Measurements from ENCODE around the gene STARD5.

Gene STARD5

GRCh38 chr15:81273200-81273599 is 50.7 kb downstream of the STARD5 start:
- no peak overlapping the region for H3K4ac ChIP-seq (ENCODE audit: low read depth in 1 of 2, low read length in 2 of 2)
- no peak overlapping the region for H3K9ac ChIP-seq (ENCODE audit: low read length)
- no peak overlapping the region for H2BK12ac ChIP-seq (ENCODE audit: low read length in 2 of 2)
- H3K23ac ChIP-seq (ENCODE audit: low read length in 2 of 2), result no peak overlapping the region
- WGBS, result 77% methylated on average over 5 of the region's 5 CpGs
- no peaks in the 10 kb centered on the region for H3K79me1 ChIP-seq (replicated peaks; ENCODE audit: low read length, poor library complexity, severe bottlenecking)
- no peak overlapping the region for H3K14ac ChIP-seq (ENCODE audit: low read length in 2 of 2)
- H3K36me3 ChIP-seq (ENCODE audit: control insufficient read depth in 1 of 2, insufficient read depth in 2 of 2, low read depth in 1 of 2, low read length in 2 of 2), result no peaks in the 10 kb centered on the region
- DNase-seq, result no peak
- H2BK5ac ChIP-seq (ENCODE audit: low read depth, low read length, poor library complexity, severe bottlenecking), result no peak overlapping the region
- H3K4me3 ChIP-seq (ENCODE audit: insufficient read depth in 1 of 2, low read depth in 1 of 2, low read length in 2 of 2), result no peak overlapping the region
- no peak overlapping the region for H4K8ac ChIP-seq (ENCODE audit: low read length)
- no peak overlapping the region for H2AK5ac ChIP-seq (ENCODE audit: low read length, severe bottlenecking)
- no peak overlapping the region for H3K4me2 ChIP-seq (ENCODE audit: low read length, poor library complexity, severe bottlenecking)
- peaks cover 0 to 50% of the 10 kb centered on the region in 2 experiments for H3K27me3 ChIP-seq (ENCODE audit: control insufficient read depth in 1 of 2, insufficient read depth in 1 of 2, low read length in 2 of 2)
- H3K27ac ChIP-seq (ENCODE audit: low read length, poor library complexity, severe bottlenecking), result no peak overlapping the region
- no peak overlapping the region for H2BK120ac ChIP-seq (ENCODE audit: low read depth, low read length)
- no peak overlapping the region for H2BK15ac ChIP-seq (ENCODE audit: low read depth, poor library complexity, severe bottlenecking)
- H3K4me1 ChIP-seq (ENCODE audit: control insufficient read depth, insufficient read depth, low read depth, low read length), result no peaks in the 10 kb centered on the region
- H2AFZ ChIP-seq (ENCODE audit: low read depth, low read length), result no peak overlapping the region
- H4K91ac ChIP-seq (ENCODE audit: low read length), result no peak overlapping the region
- H3K9me3 ChIP-seq (ENCODE audit: control insufficient read depth, low read length), result peaks cover 13% of the 10 kb centered on the region
- no peak overlapping the region for H3K18ac ChIP-seq (ENCODE audit: low read depth in 1 of 2, low read length in 2 of 2)

DNA sequence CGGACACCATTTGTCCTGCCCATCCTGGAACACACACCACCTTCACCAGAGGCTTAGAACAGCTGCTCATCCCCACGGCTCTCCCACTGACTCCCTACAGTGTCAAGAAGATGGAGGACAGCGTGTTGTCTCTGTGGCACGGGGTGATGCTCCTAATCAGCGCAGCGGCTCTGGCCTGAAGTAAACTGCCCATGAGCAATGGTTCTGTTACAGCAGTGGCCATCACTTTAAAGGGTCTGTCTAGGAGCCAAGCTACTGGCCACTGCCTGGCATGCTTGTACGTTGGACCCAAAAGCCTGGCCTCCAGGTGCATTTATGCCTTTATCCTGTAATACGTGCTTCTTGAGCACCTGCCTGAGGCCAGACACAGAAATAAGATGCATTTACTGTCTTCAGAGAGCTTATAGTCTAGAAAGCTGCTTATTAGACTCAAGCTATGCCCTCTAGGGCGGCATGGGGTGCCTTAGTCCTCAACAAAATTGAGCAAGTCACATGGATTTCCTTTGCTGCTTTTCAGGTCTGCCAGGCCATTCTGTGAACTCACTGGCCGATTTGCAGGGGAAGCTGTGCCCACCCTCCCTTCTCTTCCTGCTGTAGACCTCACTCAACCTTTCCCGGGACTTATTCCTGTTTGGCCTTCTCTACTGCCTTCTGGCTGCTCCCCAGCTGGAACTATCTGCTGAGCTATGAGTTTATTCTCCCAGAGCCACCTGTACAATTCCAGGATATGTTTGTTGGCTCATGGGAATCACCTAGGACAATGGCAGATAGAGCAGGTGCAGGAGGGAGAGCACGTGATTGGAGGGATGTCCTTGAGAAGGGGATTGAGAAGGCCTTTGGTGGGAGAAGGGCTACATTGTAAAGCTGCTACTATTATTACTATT is 51.9 kb downstream of the STARD5 start:
- 78% methylated on average over 12 of the region's 12 CpGs for WGBS
- Histone ChIP-seq H3K9ac (ENCODE audit: low read length) (no peak overlapping the region), H3K14ac (ENCODE audit: low read length in 2 of 2) (no peak overlapping the region), H2AK5ac (ENCODE audit: low read length, severe bottlenecking) (no peak overlapping the region), H2BK120ac (ENCODE audit: low read depth, low read length) (no peak overlapping the region), H3K27ac (ENCODE audit: low read length, poor library complexity, severe bottlenecking) (no peak overlapping the region), H4K91ac (ENCODE audit: low read length) (no peak overlapping the region), H3K79me1 (replicated peaks; ENCODE audit: low read length, poor library complexity, severe bottlenecking) (no peaks in the 10 kb centered on the region), H2BK15ac (ENCODE audit: low read depth, poor library complexity, severe bottlenecking) (no peak overlapping the region), H2BK12ac (ENCODE audit: low read length in 2 of 2) (no peak overlapping the region), H3K36me3 (ENCODE audit: control insufficient read depth in 1 of 2, insufficient read depth in 2 of 2, low read depth in 1 of 2, low read length in 2 of 2) (no peaks in the 10 kb centered on the region), H2AFZ (ENCODE audit: low read depth, low read length) (no peak overlapping the region), H3K4me1 (ENCODE audit: control insufficient read depth, insufficient read depth, low read depth, low read length) (no peaks in the 10 kb centered on the region), H3K4me2 (ENCODE audit: low read length, poor library complexity, severe bottlenecking) (no peak overlapping the region), H3K4me3 (ENCODE audit: insufficient read depth in 1 of 2, low read depth in 1 of 2, low read length in 2 of 2) (no peak overlapping the region), H3K23ac (ENCODE audit: low read length in 2 of 2) (no peak overlapping the region), H2BK5ac (ENCODE audit: low read depth, low read length, poor library complexity, severe bottlenecking) (no peak overlapping the region), H3K18ac (ENCODE audit: low read depth in 1 of 2, low read length in 2 of 2) (no peak overlapping the region), H3K9me3 (ENCODE audit: control insufficient read depth, low read length) (peaks cover 3% of the 10 kb centered on the region), H4K8ac (ENCODE audit: low read length) (no peak overlapping the region), H3K27me3 (ENCODE audit: control insufficient read depth in 1 of 2, insufficient read depth in 1 of 2, low read length in 2 of 2) (peaks cover 0 to 60% of the 10 kb centered on the region in 2 experiments), H3K4ac (ENCODE audit: low read depth in 1 of 2, low read length in 2 of 2) (no peak overlapping the region)
- no peak for DNase-seq

DNA sequence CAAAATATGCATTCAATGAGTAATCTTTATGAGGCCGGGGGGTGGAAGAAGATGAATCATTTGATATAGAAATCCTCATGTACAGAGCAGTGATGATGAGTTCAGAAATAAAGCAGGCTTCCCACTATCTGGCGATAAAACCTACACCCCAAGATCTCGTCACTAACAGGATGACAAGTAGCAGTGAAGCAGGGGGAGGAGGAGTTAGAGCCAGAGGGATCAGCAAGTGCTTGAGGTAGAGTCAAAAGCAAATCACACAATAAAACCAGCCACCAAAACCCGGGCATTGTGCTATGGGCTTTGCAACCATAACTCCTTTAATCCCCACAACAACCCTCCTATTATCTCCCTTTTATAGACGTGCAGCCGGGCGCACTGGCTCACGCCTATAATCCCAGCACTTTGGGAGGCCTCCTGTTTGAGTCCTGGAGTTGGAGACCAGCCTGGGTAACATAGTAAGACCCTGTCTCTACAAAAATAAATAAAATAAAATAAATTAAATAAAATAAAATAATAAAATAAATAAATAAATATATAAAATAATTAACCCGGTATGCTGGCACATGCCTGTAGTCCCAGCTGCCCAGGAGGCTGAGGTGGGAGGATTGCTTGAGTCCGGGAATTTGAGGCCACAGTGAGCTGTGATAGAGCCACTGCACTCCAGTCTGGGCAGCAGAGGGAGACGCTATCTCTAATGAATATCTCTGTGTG is 53.0 kb downstream of the STARD5 start:
- no peak overlapping the region for H4K8ac ChIP-seq (ENCODE audit: low read length)
- no peak overlapping the region for H2BK12ac ChIP-seq (ENCODE audit: low read length in 2 of 2)
- H3K27ac ChIP-seq (ENCODE audit: low read length, poor library complexity, severe bottlenecking), result no peak overlapping the region
- DNase-seq, result no peak
- no peaks in the 10 kb centered on the region for H3K36me3 ChIP-seq (ENCODE audit: control insufficient read depth in 1 of 2, insufficient read depth in 2 of 2, low read depth in 1 of 2, low read length in 2 of 2)
- H3K14ac ChIP-seq (ENCODE audit: low read length in 2 of 2), result no peak overlapping the region
- no peak overlapping the region for H2AFZ ChIP-seq (ENCODE audit: low read depth, low read length)
- H3K4me3 ChIP-seq (ENCODE audit: insufficient read depth in 1 of 2, low read depth in 1 of 2, low read length in 2 of 2), result no peak overlapping the region
- no peak overlapping the region for H2BK15ac ChIP-seq (ENCODE audit: low read depth, poor library complexity, severe bottlenecking)
- no peak overlapping the region for H2BK120ac ChIP-seq (ENCODE audit: low read depth, low read length)
- no peak overlapping the region for H3K18ac ChIP-seq (ENCODE audit: low read depth in 1 of 2, low read length in 2 of 2)
- no peak overlapping the region for H3K9ac ChIP-seq (ENCODE audit: low read length)
- H3K27me3 ChIP-seq (ENCODE audit: control insufficient read depth in 1 of 2, insufficient read depth in 1 of 2, low read length in 2 of 2), result peaks cover 0 to 59% of the 10 kb centered on the region in 2 experiments
- H2BK5ac ChIP-seq (ENCODE audit: low read depth, low read length, poor library complexity, severe bottlenecking), result no peak overlapping the region
- H3K9me3 ChIP-seq (ENCODE audit: control insufficient read depth, low read length), result no peaks in the 10 kb centered on the region
- H4K91ac ChIP-seq (ENCODE audit: low read length), result no peak overlapping the region
- peaks cover 3% of the 10 kb centered on the region for H3K4me1 ChIP-seq (ENCODE audit: control insufficient read depth, insufficient read depth, low read depth, low read length)
- H3K23ac ChIP-seq (ENCODE audit: low read length in 2 of 2), result no peak overlapping the region
- WGBS, result 78% methylated on average over 8 of the region's 11 CpGs
- no peak overlapping the region for H2AK5ac ChIP-seq (ENCODE audit: low read length, severe bottlenecking)
- no peak overlapping the region for H3K4me2 ChIP-seq (ENCODE audit: low read length, poor library complexity, severe bottlenecking)
- H3K4ac ChIP-seq (ENCODE audit: low read depth in 1 of 2, low read length in 2 of 2), result no peak overlapping the region
- H3K79me1 ChIP-seq (replicated peaks; ENCODE audit: low read length, poor library complexity, severe bottlenecking), result no peaks in the 10 kb centered on the region

DNA sequence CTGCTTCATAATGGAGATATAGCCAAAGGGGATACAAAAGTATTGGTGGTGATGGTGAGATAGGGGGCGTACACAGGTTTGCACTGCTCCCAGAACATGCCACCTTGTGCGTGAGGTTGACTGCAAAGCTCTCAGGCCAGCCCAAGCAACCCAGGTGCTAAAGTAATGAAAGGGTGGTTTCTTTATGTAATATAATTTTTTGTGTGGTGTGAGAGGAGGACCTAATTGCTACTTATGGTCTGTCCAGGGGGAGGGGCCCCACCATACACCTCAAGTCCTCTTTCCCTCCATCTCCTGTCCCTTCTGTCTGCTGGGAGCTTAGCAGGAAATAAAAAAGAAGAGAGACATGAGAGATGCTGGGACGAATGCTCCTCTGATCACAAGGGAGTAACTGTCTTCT is 53.8 kb downstream of the STARD5 start:
- no peak overlapping the region for H2BK5ac ChIP-seq (ENCODE audit: low read depth, low read length, poor library complexity, severe bottlenecking)
- peaks cover 4% of the 10 kb centered on the region for H3K4me1 ChIP-seq (ENCODE audit: control insufficient read depth, insufficient read depth, low read depth, low read length)

More for the DNA sequence above, 53.8 kb downstream of the STARD5 start:
- Histone ChIP-seq H3K9ac (ENCODE audit: low read length) (no peak overlapping the region), H3K79me1 (replicated peaks; ENCODE audit: low read length, poor library complexity, severe bottlenecking) (no peaks in the 10 kb centered on the region), H2BK12ac (ENCODE audit: low read length in 2 of 2) (no peak overlapping the region), H3K27ac (ENCODE audit: low read length, poor library complexity, severe bottlenecking) (no peak overlapping the region), H3K4me3 (ENCODE audit: insufficient read depth in 1 of 2, low read depth in 1 of 2, low read length in 2 of 2) (no peak overlapping the region), H3K36me3 (ENCODE audit: control insufficient read depth in 1 of 2, insufficient read depth in 2 of 2, low read depth in 1 of 2, low read length in 2 of 2) (no peaks in the 10 kb centered on the region), H2AK5ac (ENCODE audit: low read length, severe bottlenecking) (no peak overlapping the region), H4K91ac (ENCODE audit: low read length) (no peak overlapping the region), H2BK120ac (ENCODE audit: low read depth, low read length) (no peak overlapping the region), H3K23ac (ENCODE audit: low read length in 2 of 2) (no peak overlapping the region), H3K18ac (ENCODE audit: low read depth in 1 of 2, low read length in 2 of 2) (no peak overlapping the region), H2BK15ac (ENCODE audit: low read depth, poor library complexity, severe bottlenecking) (no peak overlapping the region), H3K4me2 (ENCODE audit: low read length, poor library complexity, severe bottlenecking) (no peak overlapping the region), H4K8ac (ENCODE audit: low read length) (no peak overlapping the region), H3K14ac (ENCODE audit: low read length in 2 of 2) (no peak overlapping the region), H2AFZ (ENCODE audit: low read depth, low read length) (no peak overlapping the region), H3K9me3 (ENCODE audit: control insufficient read depth, low read length) (no peaks in the 10 kb centered on the region), H3K4ac (ENCODE audit: low read depth in 1 of 2, low read length in 2 of 2) (no peak overlapping the region), H3K27me3 (ENCODE audit: control insufficient read depth in 1 of 2, insufficient read depth in 1 of 2, low read length in 2 of 2) (peaks cover 0 to 64% of the 10 kb centered on the region in 2 experiments)
- no peak for DNase-seq
- 73% methylated on average over 3 of the region's 3 CpGs for whole genome bisulfite sequencing
